HG02885 (cell line): ENCODE results near the gene CACNG5.

Experiments used
- ATAC-seq: cut with Tn5 transposase; IDR thresholded peaks from one replicate; pipeline ENCODE4 v1.9.1; 2021; ENCODE audit warnings: mild to moderate bottlenecking; ENCODE audit not compliant: unreplicated experiment, poor library complexity

The CACNG5 gene

DNA sequence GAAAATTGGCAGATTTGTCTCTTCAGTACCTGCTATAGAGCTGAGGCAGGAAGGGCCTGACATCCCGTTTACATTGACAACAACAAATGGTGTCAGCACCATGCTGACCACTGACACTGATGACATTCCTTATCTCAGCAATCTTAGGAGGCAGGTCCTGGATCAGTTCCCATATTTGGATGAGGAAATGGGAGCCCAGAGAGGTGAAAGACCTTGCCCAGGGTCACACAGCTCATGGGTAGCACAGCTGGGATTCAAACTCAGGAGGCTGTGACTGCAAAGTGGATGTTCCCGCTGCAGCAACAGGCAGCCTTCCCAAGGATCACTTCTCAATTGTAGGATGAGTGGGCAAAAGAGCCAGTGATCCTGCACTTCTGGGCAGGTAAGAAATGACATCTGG is 99.1 kb downstream of the CACNG5 start:
- ATAC-seq: no peak
